H1 (cell line): ENCODE results near the gene LCNL1. TPM values are rescaled to one million over a fixed set of nuclear protein-coding genes. Genes with fewer than 3 reads are reported as not detected.

Experiments
- CTCF ChIA-PET: fragments of 300-600 bp; sonication (Branson Sonifier 250); formaldehyde crosslinking; loops from one replicate; lab custom pipeline; 2021; ENCODE audit not compliant: partially characterized antibody; lab: Charles Lee
- POLR2A ChIA-PET: fragments of 300-600 bp; sonication (Branson Sonifier 250); formaldehyde crosslinking; loops from one replicate; lab custom pipeline; 2021; ENCODE audit warnings: inconsistent platforms; ENCODE audit not compliant: partially characterized antibody; lab: Charles Lee
- DNase-seq, 2 experiments: peaks; one replicate each; pipeline versions ENCODE4 v3.0.0 to v3.0.0-alpha.2; 2010 to 2022; ENCODE audit warnings: low spot score in 2 of 2, low read depth in 1 of 2, mixed read lengths in 1 of 2
- FAIRE-seq: peaks from 2 replicates; lab custom pipeline; 2011; peaks lifted over from hg19 to GRCh38; lab: Jason Lieb, UNC
- H2AFZ ChIP-seq: 2 replicates; pipeline ENCODE4 v1.8.1; 2012; ENCODE audit warnings: low read length, inconsistent platforms
- H2AK5ac ChIP-seq: 2 replicates; pipeline ENCODE4 v1.6.1; 2013; ENCODE audit warnings: low read depth, low read length
- H2BK120ac ChIP-seq: replicated peaks from 2 replicates; pipeline ENCODE3; 2013; ENCODE audit warnings: low read depth, low read length, inconsistent platforms
- H2BK12ac ChIP-seq: 2 replicates; pipeline ENCODE4 v1.6.1; 2013; ENCODE audit warnings: low read depth, low read length
- H2BK15ac ChIP-seq: 2 replicates; pipeline ENCODE4 v1.6.1; 2013; ENCODE audit warnings: low read length
- H2BK20ac ChIP-seq: 2 replicates; pipeline ENCODE4 v1.6.1; 2013; ENCODE audit warnings: low read length
- H2BK5ac ChIP-seq: 2 replicates; pipeline ENCODE4 v1.6.1; 2013; ENCODE audit warnings: low read depth, low read length
- H3K14ac ChIP-seq: 2 replicates; pipeline ENCODE4 v1.6.1; 2013; ENCODE audit warnings: inconsistent platforms; ENCODE audit not compliant: insufficient read length
- H3K18ac ChIP-seq: 2 replicates; pipeline ENCODE4 v1.6.1; 2013; ENCODE audit warnings: low read length; ENCODE audit errors: extremely low read depth
- H3K23ac ChIP-seq: 2 replicates; pipeline ENCODE4 v1.6.1; 2013; ENCODE audit warnings: inconsistent platforms; ENCODE audit not compliant: insufficient read length
- H3K23me2 ChIP-seq: 2 replicates; pipeline ENCODE4 v1.6.1; 2013; ENCODE audit warnings: low read depth, low read length
- H3K27ac ChIP-seq: 2 replicates; pipeline ENCODE4 v1.6.1; 2011; ENCODE audit warnings: low read depth, low read length, inconsistent platforms
- H3K27me3 ChIP-seq, 4 experiments: replicated peaks in 1 of 4; 1 replicate in 1 of 4; 2 replicates in 3 of 4; pipeline versions ENCODE4 v1.6.1 to v1.8.1; 2011 to 2013; ENCODE audit warnings: low read length in 3 of 4, mild to moderate bottlenecking in 3 of 4, inconsistent platforms in 2 of 4, mixed read lengths in 2 of 4, moderate library complexity in 1 of 4; ENCODE audit not compliant: control insufficient read depth in 3 of 4, insufficient read depth in 3 of 4; ENCODE audit errors: extremely low read depth in 1 of 4
- H3K36me3 ChIP-seq, 4 experiments: 2 replicates each; pipeline versions ENCODE4 v1.6.1 to v1.8.1; 2011 to 2013; ENCODE audit warnings: mild to moderate bottlenecking in 4 of 4, low read length in 3 of 4, moderate library complexity in 2 of 4, control low read depth in 1 of 4, inconsistent platforms in 1 of 4; ENCODE audit not compliant: insufficient read depth in 4 of 4, control insufficient read depth in 2 of 4
- H3K4ac ChIP-seq: replicated peaks from 2 replicates; pipeline ENCODE3; 2013; ENCODE audit warnings: low read length, low read depth, mixed read lengths, inconsistent platforms; ENCODE audit not compliant: insufficient read length
- H3K4me1 ChIP-seq, 4 experiments: replicated peaks in 1 of 4; 1 replicate in 1 of 4; 2 replicates in 3 of 4; pipeline versions ENCODE4 v1.6.1 to v1.8.1; 2011 to 2013; ENCODE audit warnings: low read length in 3 of 4, inconsistent platforms in 2 of 4, mixed read lengths in 1 of 4; ENCODE audit not compliant: insufficient read depth in 4 of 4, control insufficient read depth in 3 of 4
- H3K4me2 ChIP-seq, 2 experiments: 2 replicates each; pipeline versions ENCODE4 v1.6.1 to v1.8.1; 2011 to 2013; ENCODE audit warnings: low read depth in 2 of 2, low read length in 2 of 2, control low read depth in 1 of 2, inconsistent platforms in 1 of 2, mild to moderate bottlenecking in 1 of 2; ENCODE audit not compliant: insufficient read depth in 1 of 2
- H3K4me3 ChIP-seq, 4 experiments: fragments of 200-600, 300-600 bp in 1 of 4; sonication (generic), shearing (Covaris generic), sonication (Bioruptor Twin) in 1 of 4; 2 replicates each; pipeline versions ENCODE4 v1.5.1 to v1.8.1; 2011 to 2016; ENCODE audit warnings: low read length in 4 of 4, low read depth in 3 of 4, control low read depth in 2 of 4, inconsistent platforms in 2 of 4, mild to moderate bottlenecking in 2 of 4, mixed read lengths in 1 of 4, moderate library complexity in 1 of 4; ENCODE audit not compliant: insufficient read depth in 2 of 4; ENCODE audit errors: extremely low read depth in 1 of 4
- H3K56ac ChIP-seq: replicated peaks from 2 replicates; pipeline ENCODE3; 2013; ENCODE audit warnings: low read depth, mild to moderate bottlenecking, mixed read lengths, low read length, inconsistent platforms; ENCODE audit not compliant: insufficient read length
- H3K79me1 ChIP-seq: 2 replicates; pipeline ENCODE4 v1.6.1; 2013; ENCODE audit warnings: low read depth, low read length, control low read depth
- H3K79me2 ChIP-seq, 2 experiments: 2 replicates each; pipeline versions ENCODE4 v1.6.1 to v1.8.1; 2012 to 2013; ENCODE audit warnings: low read length in 2 of 2, mild to moderate bottlenecking in 2 of 2, inconsistent platforms in 1 of 2; ENCODE audit not compliant: insufficient read depth in 2 of 2, control insufficient read depth in 1 of 2
- H3K9ac ChIP-seq, 4 experiments: replicated peaks in 1 of 4; 1 replicate in 1 of 4; 2 replicates in 3 of 4; pipeline versions ENCODE4 v1.6.1 to v1.8.1; 2011 to 2013; ENCODE audit warnings: low read depth in 3 of 4, low read length in 3 of 4, control low read depth in 2 of 4, mild to moderate bottlenecking in 2 of 4, moderate library complexity in 2 of 4, inconsistent platforms in 1 of 4; ENCODE audit errors: extremely low read depth in 1 of 4
- H3K9me3 ChIP-seq, 2 experiments: 2 replicates each; pipeline versions ENCODE4 v1.6.1 to v1.8.1; 2012 to 2013; ENCODE audit warnings: mild to moderate bottlenecking in 2 of 2, moderate library complexity in 2 of 2, control low read depth in 1 of 2, inconsistent platforms in 1 of 2, low read depth in 1 of 2, low read length in 1 of 2, mixed read lengths in 1 of 2; ENCODE audit not compliant: insufficient read depth in 2 of 2
- H4K20me1 ChIP-seq, 2 experiments: replicated peaks in 1 of 2; 2 replicates each; pipeline versions ENCODE3 to v1.8.1; 2011 to 2013; ENCODE audit warnings: inconsistent platforms in 2 of 2, low read length in 2 of 2, mild to moderate bottlenecking in 1 of 2; ENCODE audit not compliant: insufficient read depth in 2 of 2, control insufficient read depth in 1 of 2
- H4K5ac ChIP-seq: 2 replicates; pipeline ENCODE4 v1.6.1; 2013; ENCODE audit warnings: low read length, low read depth, mixed read lengths, inconsistent platforms; ENCODE audit not compliant: insufficient read length
- H4K8ac ChIP-seq: 2 replicates; pipeline ENCODE4 v1.8.0; 2013; ENCODE audit warnings: mild to moderate bottlenecking, moderate library complexity, low read length, inconsistent platforms; ENCODE audit not compliant: insufficient read depth; ENCODE audit errors: extremely low read depth
- H4K91ac ChIP-seq: replicated peaks from 2 replicates; pipeline ENCODE3; 2013; ENCODE audit warnings: low read length, mixed read lengths, inconsistent platforms; ENCODE audit not compliant: insufficient read length
- CBX8 ChIP-seq: fragments of 300-800, 300-1000 bp; sonication (generic); IDR thresholded peaks from 2 replicates; pipeline ENCODE4 v1.7.1; 2016; ENCODE audit warnings: low read depth, low read length, borderline replicate concordance
- FOSL1 ChIP-seq: IDR thresholded peaks from 2 replicates; pipeline ENCODE4 v1.6.1; 2011; ENCODE audit warnings: mild to moderate bottlenecking, low read depth, low read length, moderate library complexity; ENCODE audit not compliant: insufficient read depth
- KDM4A ChIP-seq: IDR thresholded peaks from one replicate; pipeline ENCODE4 v1.7.1; 2012; ENCODE audit warnings: low read depth, mild to moderate bottlenecking, moderate library complexity, low read length, inconsistent platforms; ENCODE audit not compliant: severe bottlenecking
- MAFK ChIP-seq: IDR thresholded peaks from 2 replicates; pipeline ENCODE4 v1.6.1; 2012; ENCODE audit warnings: low read depth, mild to moderate bottlenecking, improper control_type of control experiment, low read length
- NANOG ChIP-seq: IDR thresholded peaks from 2 replicates; pipeline ENCODE4 v1.6.1; 2011; ENCODE audit warnings: low read length, low read depth, mild to moderate bottlenecking, inconsistent platforms; ENCODE audit not compliant: insufficient read depth, poor library complexity, severe bottlenecking
- RFX5 ChIP-seq: IDR thresholded peaks from 2 replicates; pipeline ENCODE4 v1.6.1; 2011; ENCODE audit warnings: low read depth, low read length, improper control_type of control experiment, borderline replicate concordance
- SP2 ChIP-seq: IDR thresholded peaks from 2 replicates; pipeline ENCODE4 v1.6.1; 2012; ENCODE audit warnings: mild to moderate bottlenecking, low read length, inconsistent platforms
- TEAD4 ChIP-seq: IDR thresholded peaks from 2 replicates; pipeline ENCODE4 v1.6.1; 2012; ENCODE audit warnings: low read depth, low read length, inconsistent platforms, mixed read lengths
- WGBS, 2 experiments: shearing (Covaris generic) in 1 of 2; methylation state at CpG; one replicate each; pipeline versions ENCODE4 v1.1.6 to v1.1.7; 2013 to 2015; ENCODE audit warnings: low lambda C conversion rate in 2 of 2, mixed read lengths in 2 of 2, inconsistent platforms in 1 of 2, low coverage in 1 of 2, missing lambda C conversion rate in 1 of 2; ENCODE audit not compliant: insufficient replicate concordance in 2 of 2, insufficient coverage in 1 of 2, insufficient read length in 1 of 2; ENCODE audit errors: extremely low coverage in 1 of 2, missing lambda C conversion rate in 1 of 2; 5-methylcytosine and 5-hydroxymethylcytosine counted together
- polyA plus RNA-seq, 7 experiments: library from polyadenylated mRNA; depleted of rRNA in 3 of 7; stranded (reverse) in 5 of 7; unstranded in 2 of 7; fragments of >200 nt in 5 of 7; fragments of 200-250 nt in 2 of 7; gene quantifications; 1 replicate in 5 of 7; 2 replicates in 1 of 7; 4 replicates in 1 of 7; pipeline versions ENCODE4 v1.2.1 to v1.2.3, GENCODE V29; 2011 to 2013; ENCODE audit warnings: missing spikeins in 2 of 7, mixed read lengths in 2 of 7
- total RNA-seq: library from RNA; stranded (reverse); fragmentation: NEBNext Ultra II Directional; extraction: Animal tissue kit (Norgen Biotek cat#: 25700); gene quantifications from 2 replicates; pipeline ENCODE4 v1.2.1, GENCODE V29; 2021
- TF ChIP-seq, protein P1 (sequence below): IDR thresholded peaks from 2 replicates; pipeline ENCODE4 v1.6.1; 2012; ENCODE audit warnings: low read length, inconsistent platforms

LCNL1 gene
- total and polyA plus RNA-seq, 2 of the 8 experiments (the other 6 are each of a cell fraction or from before 2014, with no cell fraction given), result 0.11 TPM; not detected in 1

DNA sequence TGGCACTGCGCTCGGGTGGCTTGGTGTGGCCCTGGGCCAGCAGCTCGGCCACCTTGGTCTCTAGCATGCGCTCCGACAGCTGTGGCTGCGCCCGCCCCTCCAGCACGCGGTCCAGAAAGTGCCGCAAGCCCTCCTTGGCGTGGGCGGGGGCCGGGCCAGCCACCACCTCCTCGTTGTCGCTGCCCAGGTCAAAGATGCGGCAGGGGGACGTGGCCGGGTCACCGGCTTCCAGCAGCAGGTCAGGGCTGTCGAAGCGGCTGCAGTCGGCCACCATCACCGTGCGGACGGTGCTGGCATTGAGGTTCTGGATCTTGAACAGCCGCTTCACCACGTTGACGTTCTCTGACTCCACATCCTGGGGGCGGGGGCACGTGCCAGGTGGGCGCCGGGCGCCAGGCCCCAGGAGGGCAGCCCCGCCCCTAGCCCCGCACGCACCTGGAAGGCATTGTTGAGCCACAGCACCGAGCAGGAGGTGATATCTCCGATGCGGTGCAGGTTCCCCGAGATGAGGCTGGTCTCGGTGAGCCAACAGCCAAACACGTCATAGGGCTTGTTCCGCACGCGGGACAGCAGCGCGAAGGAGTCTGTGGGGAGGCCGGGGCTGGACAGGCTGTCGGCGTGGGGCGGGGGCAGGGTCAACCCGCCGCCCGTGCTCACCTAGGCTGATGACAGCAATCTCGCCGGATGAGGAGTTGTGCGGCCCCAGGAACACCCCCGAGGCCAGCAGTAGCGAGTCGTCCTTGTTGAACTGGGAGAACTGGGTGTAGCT lies 40.5 kb upstream of the LCNL1 start:
- H2BK15ac ChIP-seq, result no peak overlapping the region
- H3K23ac ChIP-seq, result no peak overlapping the region
- peaks cover 7 to 32% of the 10 kb centered on the region in 2 experiments for H4K20me1 ChIP-seq
- no peak overlapping the region for H4K5ac ChIP-seq
- no peaks in the 10 kb centered on the region for H3K27me3 ChIP-seq
- H3K4ac ChIP-seq, result no peak overlapping the region
- H2BK120ac ChIP-seq, result no peak overlapping the region
- no peak overlapping the region for H2BK20ac ChIP-seq
- H3K18ac ChIP-seq, result no peak overlapping the region
- 93% methylated on average over 54 of the region's 60 CpGs; no CpG with 5 or more reads in 1 of the 2 experiments for WGBS, 2 experiments
- CTCF ChIA-PET, result interaction anchor here (1.2 to 2.1 kb wide), 2 partner anchors 46 to 126 kb away, joined by 3 to 5 read pairs; no protein-coding TSS in a partner anchor
- H4K8ac ChIP-seq, result no peak overlapping the region; the same call in 1 of the 2 replicates
- H2BK5ac ChIP-seq, result no peak overlapping the region
- H2AK5ac ChIP-seq, result no peak overlapping the region
- no peak overlapping the region for H2BK12ac ChIP-seq
- H3K4me2 ChIP-seq, result no peak overlapping the region; a peak in 1 of 4 replicates
- no peak overlapping the region for H4K91ac ChIP-seq
- DNase-seq (no peak), FAIRE-seq (no peak)
- no peak overlapping the region for H3K14ac ChIP-seq
- no peak overlapping the region for H2AFZ ChIP-seq
- H3K4me1 ChIP-seq, result peaks cover 0 to 11% (median 7%) of the 10 kb centered on the region in 4 experiments; a peak in 5 of 7 replicates
- no peaks in the 10 kb centered on the region for H3K9me3 ChIP-seq
- no peak overlapping the region for H3K56ac ChIP-seq
- peaks cover 5% of the 10 kb centered on the region; the same call in 1 of the 2 replicates for H3K23me2 ChIP-seq
- no peaks in the 10 kb centered on the region; the same call in 1 of the 2 replicates for H3K79me1 ChIP-seq
- no peak overlapping the region for H3K4me3 ChIP-seq
- POLR2A ChIA-PET, result interaction anchor here (0.7 to 1.0 kb wide), 3 partner anchors 12 to 83 kb away, joined by 3 to 4 read pairs (median 3); no protein-coding TSS in a partner anchor
- no peak overlapping the region for H3K27ac ChIP-seq
- H3K9ac ChIP-seq, result no peak overlapping the region
- peaks cover 12 to 34% (median 16%) of the 10 kb centered on the region in 4 experiments; a peak in 7 of 8 replicates for H3K36me3 ChIP-seq
- H3K79me2 ChIP-seq, result peaks cover 0 to 3% of the 10 kb centered on the region in 2 experiments; a peak in 1 of 4 replicates
- TF ChIP-seq KDM4A (no peak), TEAD4 (no peak), FOSL1 (no peak), SP2 (no peak), MAFK (no peak), RFX5 (no peak), CBX8 (no peak), NANOG (no peak)
- TF ChIP-seq, protein P1, sequence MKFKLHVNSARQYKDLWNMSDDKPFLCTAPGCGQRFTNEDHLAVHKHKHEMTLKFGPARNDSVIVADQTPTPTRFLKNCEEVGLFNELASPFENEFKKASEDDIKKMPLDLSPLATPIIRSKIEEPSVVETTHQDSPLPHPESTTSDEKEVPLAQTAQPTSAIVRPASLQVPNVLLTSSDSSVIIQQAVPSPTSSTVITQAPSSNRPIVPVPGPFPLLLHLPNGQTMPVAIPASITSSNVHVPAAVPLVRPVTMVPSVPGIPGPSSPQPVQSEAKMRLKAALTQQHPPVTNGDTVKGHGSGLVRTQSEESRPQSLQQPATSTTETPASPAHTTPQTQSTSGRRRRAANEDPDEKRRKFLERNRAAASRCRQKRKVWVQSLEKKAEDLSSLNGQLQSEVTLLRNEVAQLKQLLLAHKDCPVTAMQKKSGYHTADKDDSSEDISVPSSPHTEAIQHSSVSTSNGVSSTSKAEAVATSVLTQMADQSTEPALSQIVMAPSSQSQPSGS, result no peak
